Measurements from ENCODE around the gene TRPM2.

Gene TRPM2

DNA sequence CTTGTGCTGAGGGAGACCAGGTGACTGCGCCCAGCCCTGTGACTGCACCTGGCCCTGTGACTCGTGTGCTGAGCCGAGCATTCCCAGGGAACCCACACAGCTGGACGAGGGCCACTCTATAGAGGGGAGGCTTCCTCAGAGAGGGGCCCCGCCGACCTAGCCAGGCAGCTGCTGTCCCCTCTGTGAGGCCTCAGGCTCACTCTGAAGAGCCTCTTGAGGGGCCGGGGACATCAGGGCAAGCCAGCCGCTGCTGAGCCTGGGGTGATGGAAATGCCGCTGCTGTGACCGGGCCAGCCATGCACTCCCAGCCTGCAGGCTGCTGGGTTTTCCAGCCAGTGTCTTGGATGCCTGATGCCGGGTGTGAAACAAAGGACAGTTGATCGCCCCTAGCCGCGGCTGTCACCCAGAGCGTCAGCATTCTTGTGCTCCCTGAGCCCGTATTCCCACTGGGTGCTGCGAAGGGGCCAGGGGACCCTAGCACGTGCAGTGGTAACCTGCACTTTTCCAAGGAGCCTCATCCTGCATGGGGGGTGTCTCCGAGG lies 36.1 kb upstream of the TRPM2 start:
- TF ChIP-seq, protein P1, sequence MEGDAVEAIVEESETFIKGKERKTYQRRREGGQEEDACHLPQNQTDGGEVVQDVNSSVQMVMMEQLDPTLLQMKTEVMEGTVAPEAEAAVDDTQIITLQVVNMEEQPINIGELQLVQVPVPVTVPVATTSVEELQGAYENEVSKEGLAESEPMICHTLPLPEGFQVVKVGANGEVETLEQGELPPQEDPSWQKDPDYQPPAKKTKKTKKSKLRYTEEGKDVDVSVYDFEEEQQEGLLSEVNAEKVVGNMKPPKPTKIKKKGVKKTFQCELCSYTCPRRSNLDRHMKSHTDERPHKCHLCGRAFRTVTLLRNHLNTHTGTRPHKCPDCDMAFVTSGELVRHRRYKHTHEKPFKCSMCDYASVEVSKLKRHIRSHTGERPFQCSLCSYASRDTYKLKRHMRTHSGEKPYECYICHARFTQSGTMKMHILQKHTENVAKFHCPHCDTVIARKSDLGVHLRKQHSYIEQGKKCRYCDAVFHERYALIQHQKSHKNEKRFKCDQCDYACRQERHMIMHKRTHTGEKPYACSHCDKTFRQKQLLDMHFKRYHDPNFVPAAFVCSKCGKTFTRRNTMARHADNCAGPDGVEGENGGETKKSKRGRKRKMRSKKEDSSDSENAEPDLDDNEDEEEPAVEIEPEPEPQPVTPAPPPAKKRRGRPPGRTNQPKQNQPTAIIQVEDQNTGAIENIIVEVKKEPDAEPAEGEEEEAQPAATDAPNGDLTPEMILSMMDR (IDR thresholded peaks at IDR 0.05; ENCODE audit: insufficient read depth, missing control alignments): no peak
- FAIRE-seq (no peak), DNase-seq (ENCODE audit: insufficient read length, low spot score) (no peak)

GRCh38 chr21:44317871-44318270 lies 35.5 kb upstream of the TRPM2 start:
- FAIRE-seq: no peak
- TF ChIP-seq, protein P1 (IDR thresholded peaks at IDR 0.05; ENCODE audit: insufficient read depth, missing control alignments): no peak
- DNase-seq (ENCODE audit: insufficient read length, low spot score): no peak

DNA sequence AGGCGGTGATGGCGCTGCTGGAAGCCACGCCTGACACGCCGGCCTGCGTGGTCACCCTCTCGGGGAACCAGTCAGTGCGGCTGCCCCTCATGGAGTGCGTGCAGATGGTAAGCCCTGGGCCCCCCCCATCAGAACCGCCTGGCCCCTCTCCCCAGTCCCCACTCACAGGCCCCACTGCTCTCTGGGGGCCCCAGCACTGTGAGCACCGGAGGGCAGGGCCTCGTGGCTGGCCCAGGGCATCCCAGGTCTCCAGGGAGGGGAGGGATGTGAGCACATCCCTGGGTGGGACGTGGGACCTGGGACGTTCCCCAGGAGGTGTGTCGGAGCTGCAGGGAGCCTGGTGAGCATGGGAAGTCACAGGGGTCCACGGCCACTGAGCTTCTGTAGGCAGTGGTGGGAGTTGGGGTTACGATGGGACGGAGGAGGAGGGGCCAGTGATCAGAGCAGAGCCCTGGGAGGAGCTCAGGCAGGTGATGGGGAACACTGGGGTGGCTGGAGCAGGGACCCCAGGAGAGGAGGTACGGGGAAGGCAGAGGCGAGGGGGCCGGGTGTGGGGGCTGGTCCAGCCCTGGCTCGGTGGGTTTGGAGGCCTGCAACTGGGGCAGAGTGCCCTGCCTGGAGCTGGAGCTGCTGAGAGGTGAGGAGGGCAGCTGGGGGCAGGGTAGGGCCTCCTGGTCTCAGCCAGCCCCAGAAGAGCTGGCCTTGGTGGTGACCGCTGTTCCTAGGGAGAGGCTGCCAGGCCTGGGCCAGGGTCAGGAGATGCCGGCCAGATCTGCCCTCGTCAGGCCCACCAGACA lies 34.7 kb upstream of the TRPM2 start:
- DNase-seq (ENCODE audit: insufficient read length, low spot score) (no peak), FAIRE-seq (no peak)
- TF ChIP-seq, protein P1 (IDR thresholded peaks at IDR 0.05; ENCODE audit: insufficient read depth, missing control alignments): no peak

GRCh38 chr21:44319407-44320065 lies 33.9 kb upstream of the TRPM2 start:
- FAIRE-seq: no peak
- no peak for DNase-seq (ENCODE audit: insufficient read length, low spot score)
- TF ChIP-seq, protein P1 (IDR thresholded peaks at IDR 0.05; ENCODE audit: insufficient read depth, missing control alignments): no peak

- no peak for FAIRE-seq
- TF ChIP-seq, protein P1 (IDR thresholded peaks at IDR 0.05; ENCODE audit: insufficient read depth, missing control alignments): no peak
- DNase-seq (ENCODE audit: insufficient read length, low spot score): no peak
Measured at GRCh38 chr21:44320847-44321246, 32.6 kb upstream of the TRPM2 start.

DNA sequence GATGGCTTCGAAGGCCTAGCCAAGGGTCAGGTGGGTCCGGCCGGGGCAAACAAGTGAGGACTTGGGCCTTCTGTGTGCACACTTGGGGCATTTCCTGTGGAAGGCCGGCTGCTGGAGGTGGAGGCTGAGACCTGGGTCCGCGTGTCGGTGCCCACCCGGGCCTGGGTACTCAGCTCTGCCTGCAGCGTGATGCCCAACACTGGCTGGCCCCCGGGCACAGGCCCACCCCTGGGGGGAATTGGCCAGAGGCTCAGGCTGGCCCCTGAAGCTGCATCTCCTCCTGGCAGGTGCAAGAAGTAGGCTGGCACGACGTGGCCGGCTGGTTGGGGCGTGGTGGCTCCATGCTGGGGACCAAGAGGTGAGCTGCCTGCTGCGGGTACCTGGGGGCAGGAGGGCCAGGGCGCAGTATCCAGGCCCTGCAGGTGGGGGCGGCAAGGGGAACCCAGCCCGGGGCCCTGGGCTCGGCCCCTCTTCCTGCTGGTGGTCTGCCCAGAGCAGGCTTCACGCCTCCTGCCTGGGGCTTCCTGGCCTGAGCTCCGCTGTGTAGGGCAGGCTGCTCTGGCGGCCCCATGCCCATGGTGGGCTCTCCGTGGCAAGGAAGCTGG lies 31.5 kb upstream of the TRPM2 start:
- TF ChIP-seq, protein P1 (IDR thresholded peaks at IDR 0.05; ENCODE audit: insufficient read depth, missing control alignments): no peak
- FAIRE-seq (no peak), DNase-seq (ENCODE audit: insufficient read length, low spot score) (no peak)
